Activated B cell treated with CpG ODN at 0.5 μM for 24 hours (primary cell): ENCODE results near the gene LCE3E. TPM values are rescaled to one million over a fixed set of nuclear protein-coding genes. Genes with fewer than 3 reads are reported as not detected.

Source experiments
- ATAC-seq: fragments of 200-7000 bp; cut with Tn5 transposase; one replicate; pipeline ENCODE4 v1.10.0; 2021; ENCODE audit warnings: low read depth, mild to moderate bottlenecking, moderate library complexity
- CTCF ChIA-PET: fragments of 350-600 bp; sonication (Branson Sonifier 250); formaldehyde crosslinking; loops from one replicate; lab custom pipeline; 2021; ENCODE audit warnings: antibody characterized with exemption; lab: Charles Lee
- POLR2A ChIA-PET: fragments of 350-600 bp; sonication (Branson Sonifier 250); formaldehyde crosslinking; loops from one replicate; lab custom pipeline; 2021; ENCODE audit warnings: antibody characterized with exemption; lab: Charles Lee
- DNase-seq: peaks from one replicate; pipeline ENCODE4 v3.0.0; 2022
- H3K27ac Mint-ChIP-seq: one replicate; pipeline ENCODE4 v1.8.0; 2020; ENCODE audit warnings: mixed read lengths
- H3K27me3 Mint-ChIP-seq: one replicate; pipeline ENCODE4 v1.8.0; 2021; ENCODE audit warnings: mixed read lengths
- H3K36me3 Mint-ChIP-seq: one replicate; pipeline ENCODE4 v1.8.0; 2021; ENCODE audit warnings: low read depth, mixed read lengths
- H3K4me1 Mint-ChIP-seq: one replicate; pipeline ENCODE4 v1.8.0; 2021; ENCODE audit warnings: mixed read lengths
- H3K4me3 Mint-ChIP-seq: one replicate; pipeline ENCODE4 v1.8.0; 2020; ENCODE audit warnings: mild to moderate bottlenecking, mixed read lengths
- H3K9me3 Mint-ChIP-seq: one replicate; pipeline ENCODE4 v1.8.0; 2020; ENCODE audit warnings: mixed read lengths
- intact Hi-C: fragments of 100-400 bp; cut with micrococcal nuclease; formaldehyde crosslinking; loops from one replicate; pipeline ENCODE4 v1.15.1; 2024
- total RNA-seq: library from RNA; stranded (reverse); gene quantifications from 2 replicates; pipeline ENCODE4 v1.2.3, GENCODE V29; 2022
- TF ChIP-seq, protein P1 (sequence below): fragments of 200-600 bp; IDR thresholded peaks from one replicate; pipeline ENCODE4 v1.8.0; 2022; ENCODE audit warnings: antibody characterized with exemption, mild to moderate bottlenecking

Gene LCE3E
- total RNA-seq, 1 donor from 2014 or later = not detected

DNA sequence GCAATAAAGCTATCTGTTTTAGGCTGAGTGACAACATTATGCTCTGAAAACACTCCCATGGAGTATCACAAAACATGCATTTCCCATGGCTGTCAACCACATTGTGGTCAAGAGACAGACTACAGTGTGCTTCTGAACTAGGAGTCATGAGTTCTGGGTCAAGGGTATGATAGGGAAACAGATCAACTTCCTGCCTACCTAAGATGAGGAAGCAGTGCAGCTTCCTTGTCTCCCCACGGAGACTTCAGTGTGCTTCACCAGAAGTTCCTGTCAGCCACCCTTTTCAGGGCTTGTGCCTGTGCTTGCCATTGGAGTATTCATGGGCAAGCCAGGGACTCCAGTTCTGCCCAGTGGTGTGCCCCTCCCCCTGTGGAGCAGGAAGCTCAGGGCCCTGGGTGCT, 19.9 kb downstream of the LCE3E start:
- Mint-ChIP-seq H3K27ac (no peak overlapping the region), H3K36me3 (no peaks in the 10 kb centered on the region), H3K4me1 (no peaks in the 10 kb centered on the region), H3K27me3 (peaks cover 5% of the 10 kb centered on the region), H3K9me3 (no peaks in the 10 kb centered on the region), H3K4me3 (no peak overlapping the region)
- intact Hi-C loops = no loop called here
- DNase-seq (no peak), ATAC-seq (no peak)
- POLR2A ChIA-PET = no interaction called here
- CTCF ChIA-PET = no interaction called here
- TF ChIP-seq, protein P1, sequence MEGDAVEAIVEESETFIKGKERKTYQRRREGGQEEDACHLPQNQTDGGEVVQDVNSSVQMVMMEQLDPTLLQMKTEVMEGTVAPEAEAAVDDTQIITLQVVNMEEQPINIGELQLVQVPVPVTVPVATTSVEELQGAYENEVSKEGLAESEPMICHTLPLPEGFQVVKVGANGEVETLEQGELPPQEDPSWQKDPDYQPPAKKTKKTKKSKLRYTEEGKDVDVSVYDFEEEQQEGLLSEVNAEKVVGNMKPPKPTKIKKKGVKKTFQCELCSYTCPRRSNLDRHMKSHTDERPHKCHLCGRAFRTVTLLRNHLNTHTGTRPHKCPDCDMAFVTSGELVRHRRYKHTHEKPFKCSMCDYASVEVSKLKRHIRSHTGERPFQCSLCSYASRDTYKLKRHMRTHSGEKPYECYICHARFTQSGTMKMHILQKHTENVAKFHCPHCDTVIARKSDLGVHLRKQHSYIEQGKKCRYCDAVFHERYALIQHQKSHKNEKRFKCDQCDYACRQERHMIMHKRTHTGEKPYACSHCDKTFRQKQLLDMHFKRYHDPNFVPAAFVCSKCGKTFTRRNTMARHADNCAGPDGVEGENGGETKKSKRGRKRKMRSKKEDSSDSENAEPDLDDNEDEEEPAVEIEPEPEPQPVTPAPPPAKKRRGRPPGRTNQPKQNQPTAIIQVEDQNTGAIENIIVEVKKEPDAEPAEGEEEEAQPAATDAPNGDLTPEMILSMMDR = no peak

DNA sequence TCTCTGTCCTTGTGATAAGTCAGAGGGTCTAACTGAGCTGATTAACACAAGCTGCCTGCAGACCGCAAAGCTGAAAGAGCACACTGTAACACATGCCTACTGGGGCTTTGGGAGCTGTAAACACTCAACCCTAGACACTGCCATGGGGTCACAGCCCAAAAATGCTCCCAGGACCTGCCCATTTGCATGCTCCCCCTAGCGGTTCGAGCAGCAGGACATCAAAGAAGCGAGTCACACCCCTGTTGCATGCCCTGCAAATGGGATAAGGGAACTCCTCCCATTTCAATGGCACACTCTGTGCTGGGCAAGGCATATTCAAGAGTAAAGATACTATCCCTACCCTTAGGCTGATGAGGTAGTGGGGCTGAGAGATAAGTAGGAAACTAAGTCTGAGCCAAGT, 22.8 kb downstream of the LCE3E start:
- Mint-ChIP-seq H3K4me1 (no peaks in the 10 kb centered on the region), H3K4me3 (no peak overlapping the region), H3K36me3 (no peaks in the 10 kb centered on the region), H3K27me3 (peaks cover 10% of the 10 kb centered on the region), H3K27ac (no peak overlapping the region), H3K9me3 (no peaks in the 10 kb centered on the region)
- intact Hi-C loops = no loop called here
- POLR2A ChIA-PET = no interaction called here
- TF ChIP-seq, protein P1 = no peak
- no peak for ATAC-seq
- DNase-seq = no peak
- CTCF ChIA-PET = no interaction called here

DNA sequence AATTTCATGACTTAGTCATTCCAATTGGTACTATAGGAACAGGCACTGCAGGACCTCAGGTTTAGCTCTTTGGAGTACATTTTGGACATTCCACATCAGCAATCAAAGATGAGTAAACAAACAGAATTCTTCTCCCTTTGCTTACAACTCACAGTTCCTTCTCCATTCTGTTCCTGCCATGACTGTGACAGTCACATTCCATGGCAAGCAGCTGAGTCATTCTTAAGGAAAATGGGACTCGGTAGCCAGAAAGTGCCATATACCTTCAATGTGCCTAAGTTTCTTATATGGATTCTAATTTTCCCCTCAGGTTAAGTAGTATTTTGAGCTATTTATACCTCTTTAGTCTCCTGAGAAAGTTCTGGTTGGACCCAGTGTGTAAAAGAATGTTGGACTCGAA, 26.7 kb downstream of the LCE3E start:
- ATAC-seq = no peak
- intact Hi-C loops = no loop called here

DNA sequence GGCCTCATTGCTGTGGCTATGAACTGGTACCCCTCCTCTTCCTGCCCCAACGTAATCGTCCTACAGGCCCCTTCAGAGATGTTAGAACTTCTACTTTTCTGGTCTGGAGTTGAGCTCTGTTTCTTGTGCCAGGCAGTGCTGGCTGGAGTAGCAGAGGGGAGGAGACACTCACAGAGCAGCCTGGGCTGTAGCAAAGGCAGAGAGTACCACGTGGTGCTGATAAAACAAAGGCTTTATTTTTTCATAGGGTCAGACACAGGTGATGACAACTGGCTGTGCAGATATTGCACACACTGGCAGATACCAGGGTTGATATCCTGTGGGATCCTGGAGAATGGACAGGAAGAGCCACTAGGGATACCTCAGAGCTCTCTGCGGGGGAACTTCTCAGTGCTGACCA, 29.1 kb downstream of the LCE3E start:
- intact Hi-C loops = no loop called here
- no peak for ATAC-seq

More for the DNA sequence above, 26.7 kb downstream of the LCE3E start:
- ChIA-PET POLR2A (no interaction called here), CTCF (no interaction called here)
- H3K36me3 Mint-ChIP-seq = no peaks in the 10 kb centered on the region
- no peaks in the 10 kb centered on the region for H3K9me3 Mint-ChIP-seq
- peaks cover 13% of the 10 kb centered on the region for H3K27me3 Mint-ChIP-seq
- no peaks in the 10 kb centered on the region for H3K4me1 Mint-ChIP-seq
- DNase-seq = no peak
- TF ChIP-seq, protein P1 = no peak
- H3K27ac Mint-ChIP-seq = no peak overlapping the region
- H3K4me3 Mint-ChIP-seq = no peak overlapping the region

DNA sequence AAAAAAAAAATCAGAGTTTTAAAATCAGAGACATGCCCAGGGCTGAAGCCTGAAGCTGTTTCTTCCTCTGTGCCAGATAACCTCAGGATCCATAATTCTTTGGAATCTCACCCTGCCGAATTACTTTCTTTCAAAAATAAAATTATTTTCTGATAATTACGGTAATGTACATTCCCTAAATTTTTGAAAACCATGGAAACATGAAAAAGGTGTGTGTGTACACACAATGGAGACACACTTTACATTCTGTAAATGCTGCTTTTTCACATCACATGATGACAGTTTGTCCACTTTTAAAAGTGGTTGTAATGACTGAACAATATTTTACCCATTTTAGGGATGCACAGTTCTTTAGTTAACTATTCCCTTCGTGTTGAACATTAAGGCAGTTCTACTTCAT, 30.8 kb downstream of the LCE3E start:
- H3K9me3 Mint-ChIP-seq = no peaks in the 10 kb centered on the region
- H3K4me1 Mint-ChIP-seq = no peaks in the 10 kb centered on the region
- H3K27me3 Mint-ChIP-seq = peaks cover 18% of the 10 kb centered on the region
- H3K36me3 Mint-ChIP-seq = no peaks in the 10 kb centered on the region
- no peak overlapping the region for H3K4me3 Mint-ChIP-seq
- CTCF ChIA-PET = no interaction called here
- no peak overlapping the region for H3K27ac Mint-ChIP-seq
- POLR2A ChIA-PET = no interaction called here
- DNase-seq (no peak), ATAC-seq (no peak)
- intact Hi-C loops = no loop called here
- TF ChIP-seq, protein P1 = no peak

More for the DNA sequence above, 29.1 kb downstream of the LCE3E start:
- no peaks in the 10 kb centered on the region for H3K4me1 Mint-ChIP-seq
- ChIA-PET CTCF (no interaction called here), POLR2A (no interaction called here)
- H3K27me3 Mint-ChIP-seq = peaks cover 18% of the 10 kb centered on the region
- no peak overlapping the region for H3K27ac Mint-ChIP-seq
- TF ChIP-seq, protein P1 = no peak
- DNase-seq = no peak
- H3K36me3 Mint-ChIP-seq = no peaks in the 10 kb centered on the region
- H3K9me3 Mint-ChIP-seq = no peaks in the 10 kb centered on the region
- H3K4me3 Mint-ChIP-seq = no peak overlapping the region
